SU-DHL-6 (cell line): ENCODE data around the gene SLC4A8.

Experiments used
- H2AFZ ChIP-seq: fragments of 200-600 bp; sonication (generic); 2 replicates; pipeline ENCODE4 v1.6.1; 2014; ENCODE audit warnings: low read depth, mild to moderate bottlenecking, moderate library complexity, mixed read lengths, antibody characterized with exemption, low read length; ENCODE audit not compliant: severe bottlenecking
- H3F3A ChIP-seq: fragments of 200-600 bp; shearing (Covaris generic); 2 replicates; pipeline ENCODE4 v1.6.0; 2016; ENCODE audit warnings: antibody characterized with exemption, mild to moderate bottlenecking; ENCODE audit not compliant: insufficient read depth
- H3K27ac ChIP-seq: fragments of 200-600 bp; sonication (generic); 2 replicates; pipeline ENCODE4 v1.5.1; 2016; ENCODE audit warnings: low read depth, mild to moderate bottlenecking, low read length, moderate library complexity, mixed read lengths
- H3K27me3 ChIP-seq: fragments of 200-600 bp; sonication (generic), shearing (Covaris generic); 2 replicates; pipeline ENCODE4 v1.6.0; 2014; ENCODE audit warnings: mild to moderate bottlenecking, low read length
- H3K36me3 ChIP-seq: fragments of 200-600 bp; sonication (generic); 2 replicates; pipeline ENCODE4 v1.6.1; 2014; ENCODE audit warnings: mild to moderate bottlenecking, low read length, mixed read lengths
- H3K4me2 ChIP-seq: fragments of 300-600, 200-600 bp; shearing (Covaris generic), sonication (generic); 2 replicates; pipeline ENCODE4 v1.6.0; 2014; ENCODE audit warnings: low read length, low read depth, mild to moderate bottlenecking; ENCODE audit not compliant: poor library complexity, severe bottlenecking
- H3K4me3 ChIP-seq: fragments of 200-600 bp; sonication (generic); 2 replicates; pipeline ENCODE4 v1.5.1; 2014; ENCODE audit warnings: antibody characterized with exemption, low read length, mild to moderate bottlenecking, mixed read lengths; ENCODE audit not compliant: insufficient read depth, poor library complexity, severe bottlenecking
- H3K79me2 ChIP-seq: fragments of 200-600 bp; sonication (generic); 2 replicates; pipeline ENCODE4 v1.6.1; 2014; ENCODE audit warnings: mild to moderate bottlenecking, low read length, moderate library complexity; ENCODE audit not compliant: insufficient read depth
- H3K9ac ChIP-seq: fragments of 200-600 bp; sonication (generic); 2 replicates; pipeline ENCODE4 v1.7.0; 2014; ENCODE audit warnings: mild to moderate bottlenecking, low read length
- H3K9me2 ChIP-seq: fragments of 200-600 bp; sonication (generic); replicated peaks from 2 replicates; pipeline ENCODE4 v1.6.1; 2014; ENCODE audit warnings: low read length; ENCODE audit not compliant: insufficient read depth
- H3K9me3 ChIP-seq: fragments of 200-600 bp; sonication (generic); 2 replicates; pipeline ENCODE4 v1.6.1; 2014; ENCODE audit warnings: low read length, mixed read lengths; ENCODE audit not compliant: insufficient read depth
- H4K20me1 ChIP-seq: fragments of 200-600 bp; sonication (generic); 2 replicates; pipeline ENCODE4 v1.6.1; 2014; ENCODE audit warnings: low read depth, mild to moderate bottlenecking, antibody characterized with exemption, low read length, moderate library complexity, mixed read lengths
- CTCF ChIP-seq: fragments of 200-600 bp; sonication (generic); IDR thresholded peaks from one replicate; pipeline ENCODE4 v1.5.1; 2017; ENCODE audit warnings: antibody characterized with exemption, mild to moderate bottlenecking, low read length, moderate library complexity; ENCODE audit not compliant: insufficient read depth, poor library complexity, severe bottlenecking
- EZH2phosphoT487 ChIP-seq: fragments of 200-600 bp; sonication (generic), shearing (Covaris generic); conservative IDR thresholded peaks from 2 replicates; pipeline ENCODE4 v1.6.1; 2018; ENCODE audit warnings: mild to moderate bottlenecking, antibody characterized with exemption, low read length, moderate library complexity, mixed read lengths

The SLC4A8 gene

DNA sequence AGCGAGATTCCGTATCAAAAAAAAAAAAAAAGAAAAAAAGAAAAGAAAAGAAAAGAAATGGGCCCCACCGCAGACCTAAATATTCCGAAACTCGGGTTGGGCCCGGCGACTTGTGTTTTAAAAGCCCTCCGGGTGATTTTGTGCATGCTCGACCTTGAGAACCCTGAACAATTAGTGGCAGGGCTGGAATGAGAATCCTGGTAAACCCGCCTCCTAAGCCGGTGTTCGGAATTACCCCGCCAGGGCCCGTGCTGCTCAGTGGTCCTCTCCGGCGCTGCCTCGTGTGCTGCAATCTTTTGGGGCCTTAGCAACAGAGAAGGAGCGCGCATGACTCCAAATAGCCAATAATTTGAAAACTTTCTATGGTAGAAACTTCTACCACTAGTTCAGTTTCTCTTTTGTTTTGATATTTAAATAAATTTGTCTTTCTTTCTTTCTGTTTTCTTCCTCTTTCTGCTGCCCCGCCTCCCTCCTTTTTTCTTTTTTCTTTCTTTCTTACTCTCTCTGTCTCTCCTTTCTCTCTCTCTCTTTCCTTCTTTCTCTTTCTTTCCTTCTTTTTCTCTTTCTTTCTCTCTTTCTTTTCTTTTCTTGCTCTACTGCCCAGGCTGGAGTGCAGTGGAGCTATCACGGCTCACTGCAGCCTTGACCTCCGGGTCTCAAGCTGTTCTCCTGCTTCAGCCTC is 31.9 kb upstream of the SLC4A8 start:
- Histone ChIP-seq H3K36me3 (no peaks in the 10 kb centered on the region), H3K9me3 (no peaks in the 10 kb centered on the region), H3K79me2 (no peaks in the 10 kb centered on the region), H3K4me2 (no peak overlapping the region), H2AFZ (no peak overlapping the region), H3K9ac (no peak overlapping the region), H4K20me1 (no peaks in the 10 kb centered on the region), H3K4me3 (no peak overlapping the region), H3F3A (no peaks in the 10 kb centered on the region), H3K27me3 (no peaks in the 10 kb centered on the region), H3K27ac (no peak overlapping the region), H3K9me2 (no peaks in the 10 kb centered on the region)
- TF ChIP-seq CTCF (no peak), EZH2phosphoT487 (no peak)

DNA sequence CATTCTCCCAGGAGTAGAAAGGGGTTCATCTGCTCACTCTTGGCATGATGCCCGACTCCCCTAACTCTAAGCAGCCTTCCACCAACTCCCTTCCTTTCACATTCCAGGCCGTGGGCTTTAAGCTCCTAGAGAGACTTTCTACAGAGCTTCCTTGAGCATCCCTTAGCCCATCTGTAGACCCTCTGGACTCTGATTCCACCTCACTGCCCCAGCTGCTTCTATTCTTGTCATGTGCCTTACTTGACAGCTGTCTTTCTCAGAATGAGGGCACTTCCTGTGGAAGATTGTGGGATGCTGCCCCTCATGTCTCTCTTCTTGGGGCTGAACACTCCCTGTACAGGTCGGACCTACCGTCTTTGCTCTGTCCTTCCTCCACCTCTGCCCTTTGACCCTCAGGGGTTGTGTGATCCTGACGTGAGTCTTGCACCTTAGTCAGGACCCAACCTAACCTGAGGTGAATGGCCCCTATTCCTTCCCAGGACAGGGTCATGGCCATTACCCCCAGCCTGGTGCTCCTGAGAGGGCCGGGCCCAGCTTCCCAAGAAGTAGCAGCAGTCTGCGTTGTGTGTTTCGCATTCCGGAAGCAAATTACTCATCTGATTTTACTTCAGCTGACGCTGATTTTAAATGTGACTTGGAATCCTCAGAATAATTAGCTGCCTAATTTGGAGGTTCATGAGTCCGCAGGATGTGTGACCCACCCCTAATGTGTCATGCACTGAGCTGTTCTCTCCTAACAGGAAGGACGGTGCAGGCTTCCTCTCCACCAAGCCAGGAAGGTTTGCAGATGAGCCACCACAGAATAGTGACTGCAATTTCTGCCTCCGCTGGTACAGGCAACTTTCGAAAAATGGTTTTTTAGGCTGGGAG is 30.7 kb upstream of the SLC4A8 start:
- Histone ChIP-seq H2AFZ (no peak overlapping the region), H3K27ac (no peak overlapping the region), H3K4me2 (no peak overlapping the region)

More for the DNA sequence above, 30.7 kb upstream of the SLC4A8 start:
- no peaks in the 10 kb centered on the region for H3K27me3 ChIP-seq
- H3K9me3 ChIP-seq: no peaks in the 10 kb centered on the region
- no peaks in the 10 kb centered on the region for H3K9me2 ChIP-seq
- H4K20me1 ChIP-seq: no peaks in the 10 kb centered on the region
- H3K79me2 ChIP-seq: no peaks in the 10 kb centered on the region
- no peak overlapping the region for H3K4me3 ChIP-seq
- H3K9ac ChIP-seq: no peak overlapping the region
- no peaks in the 10 kb centered on the region for H3K36me3 ChIP-seq
- TF ChIP-seq CTCF (no peak), EZH2phosphoT487 (no peak)
- H3F3A ChIP-seq: no peaks in the 10 kb centered on the region
